ENCODE data around the gene EEF1AKMT3.

The EEF1AKMT3 gene

DNA sequence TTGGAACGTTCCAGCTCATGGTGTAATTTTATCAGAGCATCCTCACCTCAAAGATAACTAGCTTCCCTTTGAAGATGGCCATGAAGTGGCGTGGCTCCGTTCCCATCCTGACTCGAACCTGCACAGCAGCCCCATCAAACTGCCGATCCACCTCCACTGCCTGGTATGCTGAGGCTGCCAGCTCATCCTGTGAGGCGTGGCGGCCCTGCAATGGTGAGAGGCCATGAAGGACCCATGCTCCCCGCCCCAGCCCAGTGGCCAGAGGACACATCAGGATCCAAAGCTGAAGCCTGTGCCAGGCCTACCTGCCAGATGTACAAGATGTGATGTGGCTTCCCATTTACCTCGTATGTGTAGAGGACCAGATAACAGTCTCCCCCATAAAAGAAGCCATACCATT is 34.9 kb downstream of the EEF1AKMT3 start:
- Histone ChIP-seq H3K4me3 (ENCODE audit: low read depth in 1 of 2, low read length in 2 of 2) (no peak overlapping the region), H3K9me3 (ENCODE audit: low read length) (no peaks in the 10 kb centered on the region), H3K36me3 (ENCODE audit: insufficient read depth, low read length) (peaks cover 60% of the 10 kb centered on the region), H3K27ac (ENCODE audit: low read depth, low read length) (no peak overlapping the region), H3K4me1 (ENCODE audit: insufficient read depth, low read length) (no peaks in the 10 kb centered on the region), H3K9ac (ENCODE audit: low read length) (no peak overlapping the region), H3K27me3 (ENCODE audit: control insufficient read depth in 1 of 2, insufficient read depth in 2 of 2, low read length in 2 of 2) (no peaks in the 10 kb centered on the region)

- Histone ChIP-seq H3K4me1 (ENCODE audit: insufficient read depth, low read length) (no peaks in the 10 kb centered on the region), H3K27ac (ENCODE audit: low read depth, low read length) (no peak overlapping the region), H3K4me3 (ENCODE audit: low read depth in 1 of 2, low read length in 2 of 2) (no peak overlapping the region), H3K9me3 (ENCODE audit: low read length) (no peaks in the 10 kb centered on the region), H3K9ac (ENCODE audit: low read length) (no peak overlapping the region), H3K36me3 (ENCODE audit: insufficient read depth, low read length) (peaks cover 60% of the 10 kb centered on the region), H3K27me3 (ENCODE audit: control insufficient read depth in 1 of 2, insufficient read depth in 2 of 2, low read length in 2 of 2) (no peaks in the 10 kb centered on the region)
These were observed 35.9 kb downstream of the EEF1AKMT3 start for GRCh38 chr12:57808351-57808750.

DNA sequence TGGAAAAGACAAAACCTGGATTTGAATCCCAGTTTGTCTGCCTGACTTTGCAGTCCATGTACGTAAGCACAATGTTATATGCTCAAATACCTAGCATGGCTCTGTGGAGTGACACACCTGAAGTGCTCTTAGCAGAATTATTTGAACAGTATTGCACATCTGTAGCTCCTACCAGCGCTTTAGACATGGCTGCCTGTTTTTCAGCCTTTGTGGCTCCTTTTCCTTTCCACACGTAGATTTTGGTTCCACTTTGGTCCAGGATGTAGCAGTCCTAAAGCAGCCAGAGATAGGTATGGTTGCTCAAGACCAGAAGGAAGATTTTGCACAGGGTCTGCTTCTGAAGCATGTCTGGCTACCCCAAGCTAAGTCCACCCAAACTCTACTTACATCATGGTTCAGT is 37.0 kb downstream of the EEF1AKMT3 start:
- H3K36me3 ChIP-seq (ENCODE audit: insufficient read depth, low read length) = peaks cover 60% of the 10 kb centered on the region
- peaks cover 4% of the 10 kb centered on the region for H3K4me1 ChIP-seq (ENCODE audit: insufficient read depth, low read length)
- no peaks in the 10 kb centered on the region for H3K9me3 ChIP-seq (ENCODE audit: low read length)
- no peak overlapping the region for H3K9ac ChIP-seq (ENCODE audit: low read length)
- no peaks in the 10 kb centered on the region for H3K27me3 ChIP-seq (ENCODE audit: control insufficient read depth in 1 of 2, insufficient read depth in 2 of 2, low read length in 2 of 2)
- no peak overlapping the region for H3K27ac ChIP-seq (ENCODE audit: low read depth, low read length)
- H3K4me3 ChIP-seq (ENCODE audit: low read depth in 1 of 2, low read length in 2 of 2) = no peak overlapping the region

- no peak overlapping the region for H3K27ac ChIP-seq (ENCODE audit: low read depth, low read length)
- peaks cover 9% of the 10 kb centered on the region for H3K4me1 ChIP-seq (ENCODE audit: insufficient read depth, low read length)
- H3K9me3 ChIP-seq (ENCODE audit: low read length) = no peaks in the 10 kb centered on the region
- no peak overlapping the region for H3K4me3 ChIP-seq (ENCODE audit: low read depth in 1 of 2, low read length in 2 of 2)
- H3K27me3 ChIP-seq (ENCODE audit: control insufficient read depth in 1 of 2, insufficient read depth in 2 of 2, low read length in 2 of 2) = no peaks in the 10 kb centered on the region
- peaks cover 60% of the 10 kb centered on the region for H3K36me3 ChIP-seq (ENCODE audit: insufficient read depth, low read length)
- H3K9ac ChIP-seq (ENCODE audit: low read length) = no peak overlapping the region
These were observed 38.0 kb downstream of the EEF1AKMT3 start for GRCh38 chr12:57810450-57810849.

DNA sequence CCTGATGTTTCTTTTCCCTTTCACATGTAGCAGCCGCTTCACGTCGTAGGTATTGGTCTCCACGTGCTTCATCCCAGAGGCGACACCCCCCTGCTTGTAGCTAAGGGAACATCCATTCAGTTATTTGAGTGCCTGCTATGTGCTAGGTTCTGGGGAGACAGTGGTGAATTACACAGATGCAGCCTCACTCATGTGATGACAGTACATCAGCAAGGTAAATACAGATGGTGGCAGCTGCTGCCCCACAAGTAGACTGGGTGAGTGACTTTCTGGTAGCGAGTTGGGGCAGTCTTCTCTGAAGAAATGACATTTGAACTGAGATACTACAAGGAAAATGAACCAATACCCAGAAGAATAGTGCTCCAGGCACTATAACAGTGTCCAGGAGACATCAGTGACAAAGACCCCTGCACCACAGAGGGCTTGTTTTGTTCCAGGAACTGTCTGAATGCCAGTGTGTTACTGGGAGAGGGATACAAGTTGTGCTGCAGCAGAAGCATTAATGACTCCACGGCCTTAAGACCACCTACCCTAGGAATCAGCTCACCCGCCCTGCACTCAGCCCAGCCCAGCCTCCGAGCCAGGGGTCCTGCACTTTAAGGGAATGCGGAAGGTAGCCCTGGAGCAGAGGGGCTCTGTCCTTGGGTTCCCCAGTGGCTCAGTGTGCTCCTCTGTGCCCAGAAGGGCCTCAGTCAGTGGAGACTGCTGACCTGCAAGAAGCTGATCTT is 38.8 kb downstream of the EEF1AKMT3 start:
- Histone ChIP-seq H3K4me1 (ENCODE audit: insufficient read depth, low read length) (peaks cover 16% of the 10 kb centered on the region), H3K9ac (ENCODE audit: low read length) (no peak overlapping the region), H3K9me3 (ENCODE audit: low read length) (no peaks in the 10 kb centered on the region), H3K36me3 (ENCODE audit: insufficient read depth, low read length) (peaks cover 58% of the 10 kb centered on the region), H3K27me3 (ENCODE audit: control insufficient read depth in 1 of 2, insufficient read depth in 2 of 2, low read length in 2 of 2) (no peaks in the 10 kb centered on the region), H3K27ac (ENCODE audit: low read depth, low read length) (no peak overlapping the region), H3K4me3 (ENCODE audit: low read depth in 1 of 2, low read length in 2 of 2) (no peak overlapping the region)

DNA sequence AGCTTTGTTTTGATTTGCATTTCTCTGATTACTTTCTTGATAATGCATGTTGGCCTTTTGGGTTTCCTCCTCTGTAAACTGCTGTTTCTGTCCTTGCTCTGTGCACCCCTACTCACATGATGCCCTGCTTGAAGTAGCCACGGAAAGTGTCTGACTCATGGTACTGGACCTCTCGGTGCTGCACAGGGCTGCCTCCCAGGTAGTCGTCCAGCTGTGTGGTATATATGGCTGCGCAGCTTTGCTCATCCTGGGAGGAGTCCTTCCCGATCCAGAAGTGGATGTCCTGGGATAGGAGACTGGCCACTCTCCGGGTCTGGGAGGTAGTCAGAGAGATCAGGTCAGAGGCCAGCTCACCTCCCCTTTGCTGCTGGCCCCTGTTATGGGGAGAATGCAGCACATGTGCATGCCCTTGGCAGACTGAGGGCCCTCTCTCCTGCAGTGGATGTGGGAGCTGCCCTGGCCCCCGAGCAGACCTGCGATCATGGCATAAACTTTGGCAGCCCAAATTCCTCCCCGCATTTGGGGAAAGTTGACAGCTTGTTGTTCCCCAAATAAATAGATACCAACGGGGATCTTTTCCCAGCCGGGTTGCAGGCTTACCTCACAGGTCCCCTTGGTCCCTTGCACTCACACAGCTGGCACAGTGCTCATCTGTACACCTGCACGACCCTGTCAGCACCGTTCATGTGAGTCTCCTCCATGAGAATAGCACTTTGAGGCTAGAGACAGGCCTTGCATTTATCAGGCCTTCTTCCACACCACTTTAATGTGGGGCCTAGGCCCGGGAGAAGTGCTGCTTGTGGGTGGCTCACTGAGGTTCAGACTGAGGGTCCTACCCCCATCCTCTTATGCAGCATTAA is 40.9 kb downstream of the EEF1AKMT3 start:
- Histone ChIP-seq H3K36me3 (ENCODE audit: insufficient read depth, low read length) (peaks cover 37% of the 10 kb centered on the region), H3K27ac (ENCODE audit: low read depth, low read length) (no peak overlapping the region), H3K27me3 (ENCODE audit: control insufficient read depth in 1 of 2, insufficient read depth in 2 of 2, low read length in 2 of 2) (no peaks in the 10 kb centered on the region), H3K9ac (ENCODE audit: low read length) (no peak overlapping the region), H3K9me3 (ENCODE audit: low read length) (no peaks in the 10 kb centered on the region), H3K4me3 (ENCODE audit: low read depth in 1 of 2, low read length in 2 of 2) (no peak overlapping the region), H3K4me1 (ENCODE audit: insufficient read depth, low read length) (peaks cover 36% of the 10 kb centered on the region)

DNA sequence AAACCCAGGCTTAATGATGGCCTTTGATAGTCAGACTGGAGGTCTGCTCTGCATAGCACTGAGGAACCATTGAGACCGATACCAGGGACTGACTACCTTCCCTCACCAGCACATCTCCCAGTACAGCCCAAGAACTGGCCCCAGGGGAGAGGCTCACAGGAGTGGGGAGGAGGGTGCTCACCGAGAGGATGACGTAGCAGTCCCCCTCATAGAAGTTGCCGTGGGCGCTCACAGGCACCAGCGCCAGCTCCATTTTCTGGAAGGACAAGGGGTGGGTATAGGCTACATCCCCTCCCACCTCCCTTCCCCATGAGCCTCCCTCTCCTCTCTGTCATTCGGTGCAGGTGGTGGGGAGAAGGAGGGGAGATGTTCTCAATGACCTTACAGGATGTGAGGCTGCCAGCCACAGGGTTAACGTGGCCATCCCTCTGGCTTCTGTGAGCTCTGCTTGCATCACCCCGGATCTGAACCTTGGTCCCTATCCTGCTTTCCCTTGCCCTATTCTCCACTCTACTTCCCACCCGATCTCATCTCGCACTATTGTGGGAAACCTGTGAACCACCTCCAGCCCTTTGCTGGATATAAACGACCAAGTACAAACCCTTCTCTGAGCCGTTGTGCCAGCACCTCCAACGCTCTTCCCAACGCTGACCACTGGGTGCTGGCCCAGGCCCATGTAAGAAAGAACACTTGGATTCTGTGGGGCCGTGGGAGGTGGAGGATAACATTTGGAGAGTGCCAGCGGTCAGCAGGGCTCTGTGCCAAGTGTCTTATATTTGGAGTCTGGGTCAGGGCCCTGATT is 41.8 kb downstream of the EEF1AKMT3 start:
- Histone ChIP-seq H3K4me3 (ENCODE audit: low read depth in 1 of 2, low read length in 2 of 2) (no peak overlapping the region), H3K9ac (ENCODE audit: low read length) (no peak overlapping the region), H3K36me3 (ENCODE audit: insufficient read depth, low read length) (peaks cover 33% of the 10 kb centered on the region), H3K27ac (ENCODE audit: low read depth, low read length) (no peak overlapping the region), H3K9me3 (ENCODE audit: low read length) (no peaks in the 10 kb centered on the region), H3K27me3 (ENCODE audit: control insufficient read depth in 1 of 2, insufficient read depth in 2 of 2, low read length in 2 of 2) (no peaks in the 10 kb centered on the region), H3K4me1 (ENCODE audit: insufficient read depth, low read length) (peaks cover 44% of the 10 kb centered on the region)

DNA sequence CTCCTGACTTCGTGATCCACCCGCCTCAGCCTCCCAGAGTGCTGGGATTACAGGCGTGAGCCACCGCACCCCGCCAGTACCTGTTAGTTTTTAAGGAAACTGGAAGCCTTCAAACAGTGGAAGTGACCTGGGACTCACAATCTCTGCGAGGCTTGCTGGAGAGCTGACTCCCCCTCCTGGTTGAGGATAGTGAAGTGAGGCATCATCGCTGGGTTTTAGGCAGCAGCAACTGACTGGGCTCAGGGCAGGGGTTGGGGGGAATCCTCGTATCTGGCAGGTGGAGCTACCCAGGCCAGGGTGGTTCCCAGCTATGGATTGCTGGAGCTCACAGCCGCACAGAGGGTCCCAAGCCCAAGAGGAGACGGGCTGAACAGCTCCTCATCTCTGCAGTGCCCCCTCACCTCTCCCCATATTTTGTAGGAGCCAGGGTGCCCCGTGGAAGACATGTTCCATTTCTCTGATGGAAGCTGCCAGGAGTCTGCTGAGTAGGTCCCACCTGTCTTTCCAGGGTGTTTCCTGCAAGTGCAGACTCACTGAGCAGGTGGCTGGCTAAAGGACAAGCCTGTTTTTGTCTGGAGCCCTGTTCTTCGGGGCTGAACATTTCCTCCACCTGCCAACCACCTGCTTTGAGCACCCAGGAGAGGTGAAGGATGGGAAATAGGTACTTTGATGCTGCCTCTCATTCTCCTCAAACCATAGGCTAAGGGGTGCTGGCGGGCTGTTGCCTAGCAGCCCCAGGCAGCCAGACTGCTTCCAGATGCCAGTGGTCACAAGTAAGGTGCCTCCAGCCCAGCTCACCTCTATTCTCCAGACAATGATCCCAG is 43.0 kb downstream of the EEF1AKMT3 start:
- no peaks in the 10 kb centered on the region for H3K9me3 ChIP-seq (ENCODE audit: low read length)
- H3K4me3 ChIP-seq (ENCODE audit: low read depth in 1 of 2, low read length in 2 of 2) = no peak overlapping the region
- no peak overlapping the region for H3K9ac ChIP-seq (ENCODE audit: low read length)
- no peaks in the 10 kb centered on the region for H3K27me3 ChIP-seq (ENCODE audit: control insufficient read depth in 1 of 2, insufficient read depth in 2 of 2, low read length in 2 of 2)
- peaks cover 44% of the 10 kb centered on the region for H3K4me1 ChIP-seq (ENCODE audit: insufficient read depth, low read length)
- peaks cover 23% of the 10 kb centered on the region for H3K36me3 ChIP-seq (ENCODE audit: insufficient read depth, low read length)
- H3K27ac ChIP-seq (ENCODE audit: low read depth, low read length) = no peak overlapping the region

- H3K36me3 ChIP-seq (ENCODE audit: insufficient read depth, low read length) = peaks cover 16% of the 10 kb centered on the region
- H3K27me3 ChIP-seq (ENCODE audit: control insufficient read depth in 1 of 2, insufficient read depth in 2 of 2, low read length in 2 of 2) = no peaks in the 10 kb centered on the region
- H3K9ac ChIP-seq (ENCODE audit: low read length) = no peak overlapping the region
- H3K4me3 ChIP-seq (ENCODE audit: low read depth in 1 of 2, low read length in 2 of 2) = no peak overlapping the region
- H3K9me3 ChIP-seq (ENCODE audit: low read length) = no peaks in the 10 kb centered on the region
- peaks cover 44% of the 10 kb centered on the region for H3K4me1 ChIP-seq (ENCODE audit: insufficient read depth, low read length)
- no peak overlapping the region for H3K27ac ChIP-seq (ENCODE audit: low read depth, low read length)
These were observed 43.8 kb downstream of the EEF1AKMT3 start for GRCh38 chr12:57816001-57816854.

DNA sequence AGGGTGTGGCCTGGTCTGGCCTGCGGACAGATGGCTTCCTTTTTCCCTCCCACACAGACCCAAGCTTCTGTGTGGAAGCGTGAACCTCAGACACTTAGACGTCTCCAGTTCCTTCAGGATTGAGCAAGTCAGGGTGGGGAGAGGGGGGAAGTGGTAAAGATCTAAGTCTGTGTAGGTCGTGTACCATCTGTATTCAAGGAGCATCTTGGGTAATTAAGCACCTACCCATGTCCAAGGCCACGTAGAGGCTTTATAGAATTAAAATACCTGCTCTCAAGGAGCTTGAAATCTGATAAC is 44.4 kb downstream of the EEF1AKMT3 start:
- H3K36me3 ChIP-seq (ENCODE audit: insufficient read depth, low read length) = peaks cover 19% of the 10 kb centered on the region
- H3K9ac ChIP-seq (ENCODE audit: low read length) = no peak overlapping the region
- H3K4me3 ChIP-seq (ENCODE audit: low read depth in 1 of 2, low read length in 2 of 2) = no peak overlapping the region
- H3K27me3 ChIP-seq (ENCODE audit: control insufficient read depth in 1 of 2, insufficient read depth in 2 of 2, low read length in 2 of 2) = no peaks in the 10 kb centered on the region
- peaks cover 44% of the 10 kb centered on the region for H3K4me1 ChIP-seq (ENCODE audit: insufficient read depth, low read length)
- H3K27ac ChIP-seq (ENCODE audit: low read depth, low read length) = peak overlapping the region; percentile 16
- H3K9me3 ChIP-seq (ENCODE audit: low read length) = no peaks in the 10 kb centered on the region

Measured in muscle layer of colon (tissue), 2 donors.